K562 (cell line): ENCODE measurements around the gene MAGEE2. TPM values are rescaled to one million over a fixed set of nuclear protein-coding genes. Genes with fewer than 3 reads are reported as not detected.

Experiments used
- ATAC-seq: fragments of 200-7000 bp; cut with Tn5 transposase; 3 replicates; pipeline ENCODE4 v1.9.1; 2020; ENCODE audit warnings: moderate library complexity
- BruUV-seq: library from RNA; stranded (reverse); fragments of 400-500 nt; replicated peaks from 2 replicates; lab custom pipeline; 2021; lab: Mats Ljungman, UMichigan
- CTCF ChIA-PET: fragments of 300-600 bp; formaldehyde crosslinking; extraction: SDS; loops from one replicate; lab custom pipeline; 2021; ENCODE audit warnings: low intra/inter-chr PET ratio; lab: Yijun Ruan, JAX
- POLR2A ChIA-PET: fragments of 300-600, 350-650 bp; sonication (Branson Sonifier 250); formaldehyde crosslinking; extraction: SDS; loops from one replicate; lab custom pipeline; 2021; ENCODE audit warnings: antibody characterized with exemption, inconsistent platforms; lab: Yijun Ruan, JAX
- DNase-seq, 4 experiments: peaks; one replicate each; pipeline versions ENCODE4 v3.0.0 to v3.0.0-alpha.2; 2011 to 2018; ENCODE audit warnings: low spot score in 3 of 4, mixed read lengths in 3 of 4; ENCODE audit errors: extremely low read depth in 1 of 4
- FAIRE-seq: peaks from 2 replicates; lab custom pipeline; 2011; peaks lifted over from hg19 to GRCh38; lab: Jason Lieb, UNC
- H2AFZ ChIP-seq: 2 replicates; pipeline ENCODE4 v1.6.0; 2011; ENCODE audit warnings: low read depth, low read length, control low read depth, inconsistent platforms
- H3K27ac ChIP-seq: fragments of 200-600 bp; 3 replicates; pipeline ENCODE4 v1.8.0; 2011; ENCODE audit warnings: low read depth, mild to moderate bottlenecking, control low read depth, inconsistent platforms, low read length, moderate library complexity, mixed read lengths; ENCODE audit errors: extremely low read depth
- H3K27me3 ChIP-seq, 2 experiments: fragments of 300-600 bp in 1 of 2; 2 replicates in 1 of 2; 3 replicates in 1 of 2; pipeline versions ENCODE4 v1.6.0 to v1.8.0; 2011; ENCODE audit warnings: inconsistent platforms in 2 of 2, low read length in 2 of 2, mild to moderate bottlenecking in 1 of 2, mixed read lengths in 1 of 2, moderate library complexity in 1 of 2; ENCODE audit not compliant: control insufficient read depth in 2 of 2, insufficient read depth in 2 of 2
- H3K36me3 ChIP-seq: fragments of 300-600 bp; 3 replicates; pipeline ENCODE4 v1.8.0; 2011; ENCODE audit warnings: mild to moderate bottlenecking, low read length, inconsistent platforms; ENCODE audit not compliant: control insufficient read depth, insufficient read depth
- H3K4me1 ChIP-seq, 2 experiments: fragments of 200-600 bp in 1 of 2; replicated peaks in 1 of 2; 2 replicates in 1 of 2; 3 replicates in 1 of 2; pipeline versions ENCODE4 v1.5.1 to v1.8.0; 2011; ENCODE audit warnings: inconsistent platforms in 2 of 2, low read length in 2 of 2, mild to moderate bottlenecking in 1 of 2, mixed read lengths in 1 of 2, moderate library complexity in 1 of 2; ENCODE audit not compliant: control insufficient read depth in 2 of 2, insufficient read depth in 2 of 2
- H3K4me2 ChIP-seq: 2 replicates; pipeline ENCODE4 v1.6.1; 2011; ENCODE audit warnings: low read length, control low read depth, inconsistent platforms, mixed read lengths; ENCODE audit not compliant: insufficient read depth
- H3K4me3 ChIP-seq: fragments of 200-600 bp; sonication (generic), shearing (Covaris generic); 2 replicates; pipeline ENCODE4 v1.5.1; 2016; ENCODE audit warnings: control low read depth, inconsistent platforms
- H3K79me2 ChIP-seq: fragments of 200-600 bp; 3 replicates; pipeline ENCODE4 v1.8.0; 2011; ENCODE audit warnings: low read length, inconsistent platforms; ENCODE audit not compliant: control insufficient read depth, insufficient read depth
- H3K9ac ChIP-seq, 2 experiments: 2 replicates each; pipeline versions ENCODE4 v1.6.0 to v1.6.1; 2011; ENCODE audit warnings: low read depth in 2 of 2, low read length in 2 of 2, control low read depth in 1 of 2, inconsistent platforms in 1 of 2, mild to moderate bottlenecking in 1 of 2, mixed read lengths in 1 of 2; ENCODE audit not compliant: insufficient read depth in 1 of 2
- H3K9me1 ChIP-seq: one replicate; pipeline ENCODE4 v1.6.0; 2011; ENCODE audit warnings: inconsistent platforms, mild to moderate bottlenecking, low read length, moderate library complexity; ENCODE audit not compliant: control insufficient read depth, insufficient read depth
- H3K9me3 ChIP-seq: replicated peaks from 2 replicates; pipeline ENCODE4 v1.5.1; 2011; ENCODE audit warnings: low read depth, low read length, inconsistent platforms; ENCODE audit not compliant: control insufficient read depth, insufficient read depth
- H4K20me1 ChIP-seq: replicated peaks from 2 replicates; pipeline ENCODE4 v1.6.1; 2011; ENCODE audit warnings: low read length, inconsistent platforms, mixed read lengths; ENCODE audit not compliant: control insufficient read depth, insufficient read depth
- CLOCK ChIP-seq: fragments of 250-450 bp; sonication (Bioruptor Pico); IDR thresholded peaks from 2 replicates; pipeline ENCODE4 v1.4.0; 2020; ENCODE audit warnings: mild to moderate bottlenecking, moderate library complexity, borderline replicate concordance
- CTBP1 ChIP-seq: fragments of 450-650 bp; IDR thresholded peaks from 2 replicates; pipeline ENCODE4 v1.6.1; 2016; ENCODE audit warnings: borderline replicate concordance
- E2F5 ChIP-seq: sonication (generic); formaldehyde crosslinking; IDR thresholded peaks from 2 replicates; pipeline ENCODE4 v1.8.0; 2022; ENCODE audit warnings: mild to moderate bottlenecking, missing genetic modification reagents
- GTF2E2 ChIP-seq: fragments of 200-800 bp; sonication (Bioruptor generic); IDR thresholded peaks from 2 replicates; pipeline ENCODE4 v1.6.1; 2016; ENCODE audit warnings: missing genetic modification characterization, missing compliant biosample characterization
- NUFIP1 ChIP-seq: fragments of 450-650 bp; IDR thresholded peaks from 2 replicates; pipeline ENCODE4 v1.6.1; 2018; ENCODE audit not compliant: partially characterized antibody
- PHTF2 ChIP-seq: fragments of 250-450 bp; sonication (Bioruptor Pico); IDR thresholded peaks from 2 replicates; pipeline ENCODE4 v1.5.0; 2021; ENCODE audit warnings: mild to moderate bottlenecking
- SREBF2 ChIP-seq: sonication (generic); formaldehyde crosslinking; IDR thresholded peaks from 2 replicates; pipeline ENCODE4 v1.4.0; 2020; ENCODE audit warnings: mild to moderate bottlenecking, missing genetic modification reagents
- TARDBP ChIP-seq: fragments of 450-650 bp; IDR thresholded peaks from 2 replicates; pipeline ENCODE4 v1.6.1; 2016
- ZNF23 ChIP-seq: fragments of 250-450 bp; sonication (Bioruptor Pico); IDR thresholded peaks from 2 replicates; pipeline ENCODE4 v1.4.0; 2020; ENCODE audit warnings: mild to moderate bottlenecking
- ZNF584 ChIP-seq: fragments of 200-800 bp; sonication (Bioruptor generic); IDR thresholded peaks from 2 replicates; pipeline ENCODE4 v1.6.1; 2016; ENCODE audit warnings: low read depth, mild to moderate bottlenecking, missing genetic modification characterization, missing compliant biosample characterization
- WGBS: fragments of 100-300 bp; shearing (Covaris generic); methylation state at CpG from one replicate; pipeline ENCODE4 v1.1.6; 2016; ENCODE audit warnings: low coverage, mixed read lengths; ENCODE audit not compliant: insufficient coverage; ENCODE audit errors: missing lambda C conversion rate; 5-methylcytosine and 5-hydroxymethylcytosine counted together
- in situ Hi-C: fragments of 300-500 bp; cut with MboI; formaldehyde crosslinking; loops from 4 replicates; pipeline ENCODE4 v1.15.0; 2018; ENCODE audit warnings: inconsistent platforms, mixed read lengths
- intact Hi-C: fragments of 100-400 bp; cut with micrococcal nuclease; formaldehyde crosslinking; loops from 2 replicates; pipeline ENCODE4 v1.14.2; 2022
- polyA plus RNA-seq, 8 experiments: library from polyadenylated mRNA; depleted of rRNA in 4 of 8; stranded (reverse) in 5 of 8; unstranded in 3 of 8; fragments of >200 nt; fragmentation: Nextera tagmentation in 2 of 8; fragmentation: Illumina TruSeq in 1 of 8; extraction: Ambion mirVana in 2 of 8; extraction: Trizol in 1 of 8; gene quantifications; 2 replicates each; pipeline versions ENCODE4 v1.2.1 to v1.2.3, GENCODE V29; 2011 to 2014; ENCODE audit warnings: inconsistent platforms in 1 of 8, missing spikeins in 1 of 8
- total RNA-seq, 7 experiments: library from RNA; depleted of rRNA in 6 of 7; stranded (reverse); fragments of >200 nt in 6 of 7; fragmentation: Illumina TruSeq in 2 of 7; extraction: Trizol in 2 of 7; gene quantifications; 2 replicates each; pipeline versions ENCODE4 v1.2.1 to v1.2.3, GENCODE V29; 2011 to 2021; ENCODE audit warnings: low replicate concordance in 1 of 7

Gene MAGEE2
- total and polyA plus RNA-seq, 9 of the 15 experiments (the other 6 are each of a cell fraction or from before 2014, with no cell fraction given): 0.03 to 0.07 TPM; not detected in 7

- no TSS peak for BruUV-seq
- H3K4me2 ChIP-seq: no peak overlapping the region
- ATAC-seq: no peak
Measured at GRCh38 chrX:75786290-75786689, 1.2 kb upstream of the MAGEE2 start.

More at GRCh38 chrX:75786290-75786689, 1.2 kb upstream of the MAGEE2 start:
- H3K36me3 ChIP-seq: no peaks in the 10 kb centered on the region
- DNase-seq: no peak
- no peaks in the 10 kb centered on the region for H3K4me1 ChIP-seq
- H3K4me3 ChIP-seq: no peak overlapping the region
- ChIA-PET POLR2A (no interaction called here), CTCF (no interaction called here)
- H2AFZ ChIP-seq: no peak overlapping the region
- 2% methylated on average over 5 of the region's 5 CpGs for WGBS
- intact Hi-C loops (no loop called here), in situ Hi-C loops (no loop called here)
- no peak for FAIRE-seq
- H3K79me2 ChIP-seq: no peaks in the 10 kb centered on the region
- H3K9ac ChIP-seq: no peak overlapping the region
- H3K27me3 ChIP-seq: no peaks in the 10 kb centered on the region
- no peaks in the 10 kb centered on the region for H3K9me1 ChIP-seq
- H4K20me1 ChIP-seq: no peaks in the 10 kb centered on the region
- no peak for TF ChIP-seq PHTF2 (CRISPR knock-in tag)
- TF ChIP-seq GTF2E2 (tag): no peak
- TF ChIP-seq ZNF584 (CRISPR knock-in tag): no peak
- no peak for TF ChIP-seq ZNF23 (CRISPR knock-in tag)
- no peak for TF ChIP-seq CLOCK
- no peak for TF ChIP-seq NUFIP1
- no peak for TF ChIP-seq TARDBP
- TF ChIP-seq E2F5 (CRISPR knock-in tag): no peak
- no peak for TF ChIP-seq CTBP1
- no peak for TF ChIP-seq SREBF2 (CRISPR knock-in tag)
- H3K27ac ChIP-seq: no peak overlapping the region
- H3K9me3 ChIP-seq: no peaks in the 10 kb centered on the region
